IPS-18a (cell line): Measurements from ENCODE around the gene FAM13A.

Experiments
- H3K27ac ChIP-seq: one replicate; pipeline ENCODE4 v1.5.1; 2013; ENCODE audit warnings: low read length
- H3K27me3 ChIP-seq: one replicate; pipeline ENCODE4 v1.6.1; 2013; ENCODE audit warnings: mild to moderate bottlenecking, low read length; ENCODE audit not compliant: control insufficient read depth, insufficient read depth
- H3K36me3 ChIP-seq: one replicate; pipeline ENCODE4 v1.6.1; 2013; ENCODE audit warnings: low read depth, low read length; ENCODE audit not compliant: control insufficient read depth
- H3K4me1 ChIP-seq: one replicate; pipeline ENCODE4 v1.6.1; 2013; ENCODE audit warnings: low read depth, low read length; ENCODE audit not compliant: control insufficient read depth
- H3K4me3 ChIP-seq: one replicate; pipeline ENCODE4 v1.5.1; 2013; ENCODE audit warnings: low read length
- H3K9ac ChIP-seq: one replicate; pipeline ENCODE4 v1.6.1; 2013; ENCODE audit warnings: mild to moderate bottlenecking, low read length, moderate library complexity
- H3K9me3 ChIP-seq: one replicate; pipeline ENCODE4 v1.6.1; 2013; ENCODE audit warnings: low read depth, low read length; ENCODE audit not compliant: control insufficient read depth

The FAM13A gene

GRCh38 chr4:88734403-88734949 lies 322.5 kb downstream of the FAM13A start:
- Histone ChIP-seq H3K27ac (no peak overlapping the region), H3K4me3 (no peak overlapping the region), H3K4me1 (peaks cover 16% of the 10 kb centered on the region), H3K9ac (no peak overlapping the region), H3K36me3 (peaks cover 7% of the 10 kb centered on the region), H3K9me3 (no peaks in the 10 kb centered on the region), H3K27me3 (no peaks in the 10 kb centered on the region)

GRCh38 chr4:88732714-88733368 lies 324.1 kb downstream of the FAM13A start:
- Histone ChIP-seq H3K27ac (no peak overlapping the region), H3K4me1 (peaks cover 5% of the 10 kb centered on the region), H3K4me3 (no peak overlapping the region), H3K27me3 (no peaks in the 10 kb centered on the region), H3K36me3 (peaks cover 18% of the 10 kb centered on the region), H3K9ac (no peak overlapping the region), H3K9me3 (no peaks in the 10 kb centered on the region)

DNA sequence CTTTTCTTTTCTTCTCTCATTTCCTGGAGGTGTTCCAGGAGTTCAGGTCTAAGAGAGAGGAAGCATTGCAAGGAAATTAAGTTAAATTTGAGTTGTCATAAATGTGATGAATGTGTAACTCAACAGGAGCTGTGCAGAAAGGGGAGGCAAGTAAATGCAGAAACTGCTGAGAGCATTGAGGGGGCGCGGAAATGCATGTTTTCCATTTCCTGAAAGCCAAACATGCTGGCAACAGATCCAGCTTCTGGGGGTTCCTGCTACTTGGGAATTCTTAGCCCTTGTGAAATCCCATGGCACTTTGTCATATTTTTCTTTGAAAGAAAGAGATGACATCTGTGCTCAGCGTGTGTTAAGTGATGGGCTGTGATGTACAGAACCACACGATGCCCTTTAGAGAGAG lies 325.6 kb downstream of the FAM13A start:
- H3K27ac ChIP-seq, result no peak overlapping the region
- H3K4me1 ChIP-seq, result no peaks in the 10 kb centered on the region
- H3K36me3 ChIP-seq, result peaks cover 30% of the 10 kb centered on the region
- H3K27me3 ChIP-seq, result no peaks in the 10 kb centered on the region
- no peaks in the 10 kb centered on the region for H3K9me3 ChIP-seq
- H3K4me3 ChIP-seq, result no peak overlapping the region
- no peak overlapping the region for H3K9ac ChIP-seq

DNA sequence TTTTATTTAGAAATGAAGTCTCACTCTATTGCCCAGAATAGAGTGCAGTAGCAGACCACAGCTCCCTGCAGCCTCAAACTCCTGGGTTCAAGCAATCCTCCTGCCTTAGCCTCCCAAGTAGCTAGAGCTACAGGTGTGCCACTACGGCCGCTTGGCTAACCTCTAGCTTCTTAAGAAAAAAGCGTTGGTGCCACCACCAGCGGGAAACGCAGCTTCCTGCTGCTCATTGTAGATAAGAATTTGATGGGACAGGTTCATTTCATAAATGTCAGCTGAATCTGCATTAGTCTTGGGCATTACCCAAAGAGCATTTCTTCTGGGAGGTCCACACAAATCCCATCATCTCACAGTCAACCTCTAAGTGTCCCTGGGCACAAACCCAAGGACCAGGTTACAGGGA lies 326.2 kb downstream of the FAM13A start:
- no peaks in the 10 kb centered on the region for H3K27me3 ChIP-seq
- no peak overlapping the region for H3K27ac ChIP-seq
- no peak overlapping the region for H3K9ac ChIP-seq
- H3K4me3 ChIP-seq, result no peak overlapping the region
- H3K36me3 ChIP-seq, result peaks cover 30% of the 10 kb centered on the region
- H3K9me3 ChIP-seq, result no peaks in the 10 kb centered on the region
- H3K4me1 ChIP-seq, result peaks cover under 1% of the 10 kb centered on the region

DNA sequence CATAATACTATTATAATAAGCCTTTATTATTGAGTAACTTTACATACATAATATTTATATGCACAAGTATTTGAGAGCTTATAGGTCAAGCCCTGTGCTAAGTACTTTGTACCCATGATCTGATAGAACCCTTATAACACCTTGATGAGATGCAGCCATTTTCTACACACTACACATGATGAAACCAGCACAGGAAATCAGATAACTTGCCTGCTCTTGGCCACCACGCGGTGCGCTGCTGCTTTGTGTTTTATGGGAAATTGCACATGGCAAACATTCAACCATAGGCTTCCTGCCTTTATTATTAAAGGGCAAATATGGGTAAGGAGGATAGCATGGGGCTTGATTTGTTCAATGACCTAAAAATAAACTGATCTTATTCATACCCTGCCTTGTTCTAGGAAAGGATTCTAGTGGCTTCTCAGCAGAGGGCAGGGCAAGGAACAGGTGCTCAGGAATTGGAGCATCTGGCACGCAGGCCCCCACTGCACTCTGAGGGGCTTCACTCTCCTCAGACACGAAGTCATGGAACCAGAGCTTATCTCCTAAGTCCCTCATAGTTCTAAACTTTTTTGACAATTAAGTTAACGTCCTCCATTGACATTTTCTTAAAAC lies 327.7 kb downstream of the FAM13A start:
- Histone ChIP-seq H3K9me3 (no peaks in the 10 kb centered on the region), H3K4me3 (no peak overlapping the region), H3K27me3 (no peaks in the 10 kb centered on the region), H3K9ac (no peak overlapping the region), H3K36me3 (peaks cover 30% of the 10 kb centered on the region), H3K4me1 (peaks cover 11% of the 10 kb centered on the region), H3K27ac (no peak overlapping the region)

- Histone ChIP-seq H3K27ac (no peak overlapping the region), H3K9me3 (no peaks in the 10 kb centered on the region), H3K4me3 (no peak overlapping the region), H3K36me3 (peaks cover 30% of the 10 kb centered on the region), H3K27me3 (no peaks in the 10 kb centered on the region), H3K9ac (no peak overlapping the region), H3K4me1 (peaks cover 11% of the 10 kb centered on the region)
These were observed 328.8 kb downstream of the FAM13A start for GRCh38 chr4:88728146-88728545.

- peaks cover 30% of the 10 kb centered on the region for H3K36me3 ChIP-seq
- no peaks in the 10 kb centered on the region for H3K27me3 ChIP-seq
- no peak overlapping the region for H3K27ac ChIP-seq
These were observed 331.0 kb downstream of the FAM13A start for GRCh38 chr4:88725986-88726385.

DNA sequence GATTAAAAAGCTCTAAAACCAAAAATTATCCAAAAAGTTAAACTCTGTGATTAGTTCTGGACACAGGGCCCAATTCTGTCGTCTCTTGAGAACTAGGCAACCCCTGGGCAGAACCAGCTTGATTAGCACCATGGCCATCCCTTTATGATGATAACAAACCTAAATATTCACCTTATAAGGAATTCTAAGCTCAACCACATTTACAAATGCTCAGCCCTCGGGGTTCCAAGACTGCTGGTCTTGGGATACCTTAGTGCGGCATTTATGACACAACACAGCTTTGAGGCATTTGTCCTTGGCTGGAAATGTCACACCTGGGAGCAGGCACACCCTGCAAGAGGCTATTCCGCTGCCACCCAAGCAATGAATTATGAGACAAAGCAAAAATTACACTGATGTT lies 331.8 kb downstream of the FAM13A start:
- peaks cover 24% of the 10 kb centered on the region for H3K36me3 ChIP-seq
- peak overlapping the region; percentile 62 for H3K27ac ChIP-seq
- H3K4me3 ChIP-seq, result no peak overlapping the region

More at GRCh38 chr4:88725986-88726385, 331.0 kb downstream of the FAM13A start:
- peaks cover 11% of the 10 kb centered on the region for H3K4me1 ChIP-seq
- H3K9ac ChIP-seq, result no peak overlapping the region
- no peaks in the 10 kb centered on the region for H3K9me3 ChIP-seq
- H3K4me3 ChIP-seq, result no peak overlapping the region

DNA sequence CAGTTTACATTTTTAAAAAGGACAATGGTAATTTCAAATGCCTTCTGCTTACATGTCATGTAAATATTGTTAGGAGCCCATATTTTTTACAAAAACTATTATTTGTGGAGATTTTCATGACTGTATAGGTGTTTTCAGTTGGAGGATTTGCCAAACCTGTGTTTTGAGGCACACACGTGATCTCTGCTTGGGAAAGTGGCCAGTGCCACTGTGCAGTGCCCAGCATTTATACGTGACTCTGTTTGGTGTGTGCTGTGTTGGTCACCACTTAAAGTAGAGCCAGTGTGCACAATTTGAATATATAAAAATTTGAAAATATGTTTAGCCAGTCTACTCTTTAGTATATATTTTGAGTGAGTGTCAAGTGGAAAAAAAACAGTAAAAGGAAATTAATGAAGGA lies 332.6 kb downstream of the FAM13A start:
- H3K9ac ChIP-seq, result no peak overlapping the region
- H3K27ac ChIP-seq, result no peak overlapping the region
- H3K36me3 ChIP-seq, result peaks cover 23% of the 10 kb centered on the region
- no peaks in the 10 kb centered on the region for H3K27me3 ChIP-seq
- no peak overlapping the region for H3K4me3 ChIP-seq
- no peaks in the 10 kb centered on the region for H3K9me3 ChIP-seq
- peaks cover 11% of the 10 kb centered on the region for H3K4me1 ChIP-seq

More for the DNA sequence above, 331.8 kb downstream of the FAM13A start:
- H3K27me3 ChIP-seq, result no peaks in the 10 kb centered on the region
- H3K9me3 ChIP-seq, result no peaks in the 10 kb centered on the region
- H3K4me1 ChIP-seq, result peaks cover 11% of the 10 kb centered on the region
- H3K9ac ChIP-seq, result no peak overlapping the region

GRCh38 chr4:88722828-88723227 lies 334.2 kb downstream of the FAM13A start:
- H3K9ac ChIP-seq, result no peak overlapping the region
- no peaks in the 10 kb centered on the region for H3K27me3 ChIP-seq
- peaks cover 11% of the 10 kb centered on the region for H3K4me1 ChIP-seq
- H3K9me3 ChIP-seq, result peaks cover 2% of the 10 kb centered on the region
- H3K27ac ChIP-seq, result no peak overlapping the region
- peaks cover 12% of the 10 kb centered on the region for H3K36me3 ChIP-seq
- no peak overlapping the region for H3K4me3 ChIP-seq

DNA sequence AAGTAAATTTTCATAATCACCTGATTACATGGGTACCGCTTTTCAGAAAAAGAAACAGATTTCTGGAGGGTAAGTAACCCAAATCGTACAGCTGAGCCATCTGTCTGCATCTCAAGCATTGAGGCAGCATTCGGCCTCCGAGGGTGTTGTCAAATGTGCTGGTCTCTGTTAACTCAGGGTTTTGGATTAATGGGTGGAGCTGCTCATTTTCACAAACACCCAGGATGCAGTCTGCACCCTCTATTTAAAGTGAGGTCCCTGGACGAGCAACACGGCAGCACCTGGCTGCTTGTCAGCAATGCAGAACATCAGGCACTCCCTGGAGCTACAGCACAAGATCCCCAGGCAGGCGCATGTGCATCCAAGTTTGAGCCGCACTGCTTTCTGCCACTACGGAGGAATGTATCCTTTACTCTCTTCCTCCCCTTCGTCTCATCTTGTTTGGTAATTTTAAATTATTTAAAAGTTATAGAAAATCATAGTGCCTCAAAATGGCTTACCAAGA lies 334.7 kb downstream of the FAM13A start:
- H3K9me3 ChIP-seq, result peaks cover 6% of the 10 kb centered on the region
- no peak overlapping the region for H3K4me3 ChIP-seq
- no peaks in the 10 kb centered on the region for H3K27me3 ChIP-seq
- H3K27ac ChIP-seq, result no peak overlapping the region
- H3K4me1 ChIP-seq, result peaks cover 11% of the 10 kb centered on the region
- peaks cover 7% of the 10 kb centered on the region for H3K36me3 ChIP-seq
- H3K9ac ChIP-seq, result no peak overlapping the region
